ENCODE results near the gene ADSS1.
"Not testable (repeated sequence)": the region's sequence is repeated elsewhere in the genome, so short reads cannot be mapped to it uniquely, and the experiment has no call there.

ADSS1 gene

GRCh38 chr14:104717646-104718045 is 6.4 kb upstream of the ADSS1 start:
- no peak for DNase-seq (ENCODE audit: low spot score)

- no peak for DNase-seq (ENCODE audit: low spot score)
Measured at GRCh38 chr14:104718147-104718546, 5.9 kb upstream of the ADSS1 start.

- DNase-seq (ENCODE audit: low spot score): no peak
Measured at GRCh38 chr14:104718871-104719270, 5.2 kb upstream of the ADSS1 start.

- no peak for DNase-seq (ENCODE audit: low spot score)
Measured at GRCh38 chr14:104719343-104719742, 4.7 kb upstream of the ADSS1 start.

GRCh38 chr14:104721505-104722431 is 2.3 kb upstream of the ADSS1 start:
- DNase-seq (ENCODE audit: low spot score): no peak

GRCh38 chr14:104722938-104723650 is 935 bp upstream of the ADSS1 start:
- no peak for DNase-seq (ENCODE audit: low spot score)

GRCh38 chr14:104724407-104724980 is 465 bp downstream of the ADSS1 start:
- DNase-seq (ENCODE audit: low spot score): no peak

- no peak for DNase-seq (ENCODE audit: low spot score)
Measured at GRCh38 chr14:104724981-104725771, 1.1 kb downstream of the ADSS1 start.

- DNase-seq (ENCODE audit: low spot score): no peak
Measured at GRCh38 chr14:104725772-104726548, 1.9 kb downstream of the ADSS1 start.

- DNase-seq (ENCODE audit: low spot score): no peak
Measured at GRCh38 chr14:104726600-104727451, 2.8 kb downstream of the ADSS1 start.

- DNase-seq (ENCODE audit: low spot score): no peak
Measured at GRCh38 chr14:104728631-104729030, 4.6 kb downstream of the ADSS1 start.

GRCh38 chr14:104729176-104729834 is 5.3 kb downstream of the ADSS1 start:
- not testable (repeated sequence) for DNase-seq (ENCODE audit: low spot score)

GRCh38 chr14:104729835-104730181 is 5.8 kb downstream of the ADSS1 start:
- DNase-seq (ENCODE audit: low spot score): no peak

- DNase-seq (ENCODE audit: low spot score): no peak
Measured at GRCh38 chr14:104730487-104730886, 6.5 kb downstream of the ADSS1 start.

GRCh38 chr14:104731320-104732294 is 7.6 kb downstream of the ADSS1 start:
- peak; percentile 22 for DNase-seq (ENCODE audit: low spot score)

- DNase-seq (ENCODE audit: low spot score): peak; percentile 94
Measured at GRCh38 chr14:104732355-104732804, 8.4 kb downstream of the ADSS1 start.

- peak; percentile 55 for DNase-seq (ENCODE audit: low spot score)
Measured at GRCh38 chr14:104732931-104733681, 9.1 kb downstream of the ADSS1 start.

Data from hematopoietic multipotent progenitor cell treated with erythropoietin and hydrocortisone succinate and interleukin-3 and kit ligand, for 15 days (in vitro differentiated cells).